CD4-positive, alpha-beta T cell treated with Interleukin-17A for 1 hour (primary cell): ENCODE data around the gene EPO.
"Not testable (repeated sequence)": the region's sequence is repeated elsewhere in the genome, so short reads cannot be mapped to it uniquely, and the experiment has no call there.

Source experiments
- DNase-seq: peaks from one replicate; pipeline ENCODE4 v3.0.0-alpha.2; 2020

The EPO gene

GRCh38 chr7:100705753-100706671 lies 14.3 kb upstream of the EPO start, which contains the start of gene POP7:
Gene POP7 (plus strand): TSS chr7:100706121. CDS start chr7:100706831, 710 bp downstream.
- peak; percentile 98 for DNase-seq

GRCh38 chr7:100706672-100707311 lies 13.5 kb upstream of the EPO start:
- DNase-seq, result no peak

GRCh38 chr7:100708395-100708794 lies 11.9 kb upstream of the EPO start:
- DNase-seq, result no peak

GRCh38 chr7:100710452-100710851 lies 9.8 kb upstream of the EPO start:
- no peak for DNase-seq

GRCh38 chr7:100711369-100711768 lies 8.9 kb upstream of the EPO start:
- no peak for DNase-seq

- DNase-seq, result no peak
Measured at GRCh38 chr7:100714725-100715124, 5.5 kb upstream of the EPO start.

GRCh38 chr7:100717073-100717472 lies 3.2 kb upstream of the EPO start:
- DNase-seq, result not testable (repeated sequence)

GRCh38 chr7:100719523-100720278 lies 567 bp upstream of the EPO start:
- DNase-seq, result no peak

- DNase-seq, result no peak
Measured at GRCh38 chr7:100720671-100721504, 620 bp downstream of the EPO start.

GRCh38 chr7:100721505-100721812 lies 1.2 kb downstream of the EPO start:
- DNase-seq, result no peak

- DNase-seq, result no peak
Measured at GRCh38 chr7:100722480-100723212, 2.4 kb downstream of the EPO start.

GRCh38 chr7:100723732-100724275 lies 3.5 kb downstream of the EPO start:
- no peak for DNase-seq

GRCh38 chr7:100724364-100724763 lies 4.1 kb downstream of the EPO start:
- not testable (repeated sequence) for DNase-seq

- DNase-seq, result no peak
Measured at GRCh38 chr7:100726996-100727761, 6.9 kb downstream of the EPO start.

- DNase-seq, result no peak
Measured at GRCh38 chr7:100728196-100728595, 7.9 kb downstream of the EPO start.

GRCh38 chr7:100730136-100730800 lies 10.0 kb downstream of the EPO start:
- DNase-seq, result no peak

- no peak for DNase-seq
Measured at GRCh38 chr7:100731937-100732636, 11.8 kb downstream of the EPO start.

- DNase-seq, result no peak
Measured at GRCh38 chr7:100735730-100736129, 15.5 kb downstream of the EPO start.

- no peak for DNase-seq
Measured at GRCh38 chr7:100736671-100737070, 16.4 kb downstream of the EPO start.

- DNase-seq, result no peak
Measured at GRCh38 chr7:100739934-100740333, 19.7 kb downstream of the EPO start.
